Mucosa of stomach (tissue), 1 donor: Measurements from ENCODE around the gene ATP6V0E1.
"Not testable (repeated sequence)": the region's sequence is repeated elsewhere in the genome, so short reads cannot be mapped to it uniquely, and the experiment has no call there.

Experiments
- H3K27me3 ChIP-seq: one replicate; pipeline ENCODE4 v1.7.0; 2013; ENCODE audit warnings: mild to moderate bottlenecking, low read length; ENCODE audit not compliant: control insufficient read depth, insufficient read depth
- H3K36me3 ChIP-seq: one replicate; pipeline ENCODE4 v1.7.0; 2013; ENCODE audit warnings: low read length; ENCODE audit not compliant: control insufficient read depth, insufficient read depth
- H3K4me1 ChIP-seq: one replicate; pipeline ENCODE4 v1.7.0; 2013; ENCODE audit warnings: mild to moderate bottlenecking, low read length; ENCODE audit not compliant: control insufficient read depth, insufficient read depth
- H3K4me3 ChIP-seq: one replicate; pipeline ENCODE4 v1.7.0; 2013; ENCODE audit warnings: low read length
- H3K9ac ChIP-seq: one replicate; pipeline ENCODE4 v1.7.0; 2013; ENCODE audit warnings: mild to moderate bottlenecking, low read length, moderate library complexity
- H3K9me3 ChIP-seq: one replicate; pipeline ENCODE4 v1.7.0; 2013; ENCODE audit warnings: mild to moderate bottlenecking, low read length, moderate library complexity; ENCODE audit not compliant: control insufficient read depth
- donor health status: Pancreatic carcinoma.

Gene ATP6V0E1

GRCh38 chr5:173014671-173015070 lies 31.1 kb downstream of the ATP6V0E1 start:
- Histone ChIP-seq H3K27me3 (no peaks in the 10 kb centered on the region), H3K9ac (no peak overlapping the region), H3K4me3 (no peak overlapping the region), H3K36me3 (no peaks in the 10 kb centered on the region), H3K9me3 (no peaks in the 10 kb centered on the region), H3K4me1 (peaks cover 18% of the 10 kb centered on the region)

- Histone ChIP-seq H3K4me3 (no peak overlapping the region), H3K9me3 (no peaks in the 10 kb centered on the region), H3K27me3 (no peaks in the 10 kb centered on the region), H3K36me3 (no peaks in the 10 kb centered on the region), H3K9ac (no peak overlapping the region), H3K4me1 (peaks cover 18% of the 10 kb centered on the region)
Observed at GRCh38 chr5:173015192-173015591, 31.6 kb downstream of the ATP6V0E1 start.

GRCh38 chr5:173015598-173016455 lies 32.3 kb downstream of the ATP6V0E1 start:
- Histone ChIP-seq H3K9me3 (no peaks in the 10 kb centered on the region), H3K9ac (no peak overlapping the region), H3K4me1 (peaks cover 18% of the 10 kb centered on the region), H3K36me3 (no peaks in the 10 kb centered on the region), H3K27me3 (no peaks in the 10 kb centered on the region), H3K4me3 (no peak overlapping the region)

GRCh38 chr5:173016598-173017046 lies 33.1 kb downstream of the ATP6V0E1 start:
- H3K9ac ChIP-seq: no peak overlapping the region
- H3K4me1 ChIP-seq: peaks cover 18% of the 10 kb centered on the region
- no peaks in the 10 kb centered on the region for H3K36me3 ChIP-seq
- H3K4me3 ChIP-seq: no peak overlapping the region
- H3K27me3 ChIP-seq: no peaks in the 10 kb centered on the region
- H3K9me3 ChIP-seq: no peaks in the 10 kb centered on the region

- H3K36me3 ChIP-seq, H3K27me3 ChIP-seq, H3K9ac ChIP-seq, H3K9me3 ChIP-seq, H3K4me3 ChIP-seq: not testable (repeated sequence)
- peaks cover 18% of the 10 kb centered on the region for H3K4me1 ChIP-seq
Observed at GRCh38 chr5:173017087-173017486, 33.5 kb downstream of the ATP6V0E1 start.

GRCh38 chr5:173018358-173018757 lies 34.8 kb downstream of the ATP6V0E1 start:
- no peaks in the 10 kb centered on the region for H3K36me3 ChIP-seq
- no peaks in the 10 kb centered on the region for H3K9me3 ChIP-seq
- no peaks in the 10 kb centered on the region for H3K27me3 ChIP-seq
- no peak overlapping the region for H3K4me3 ChIP-seq
- no peak overlapping the region for H3K9ac ChIP-seq
- peaks cover 18% of the 10 kb centered on the region for H3K4me1 ChIP-seq

GRCh38 chr5:173020154-173020581 lies 36.6 kb downstream of the ATP6V0E1 start:
- Histone ChIP-seq H3K4me3 (no peak overlapping the region), H3K36me3 (no peaks in the 10 kb centered on the region), H3K9ac (no peak overlapping the region), H3K4me1 (peaks cover 16% of the 10 kb centered on the region), H3K9me3 (no peaks in the 10 kb centered on the region), H3K27me3 (no peaks in the 10 kb centered on the region)

- H3K9ac ChIP-seq: no peak overlapping the region
- no peaks in the 10 kb centered on the region for H3K36me3 ChIP-seq
- no peaks in the 10 kb centered on the region for H3K27me3 ChIP-seq
- H3K4me3 ChIP-seq: no peak overlapping the region
- no peaks in the 10 kb centered on the region for H3K9me3 ChIP-seq
- peaks cover 11% of the 10 kb centered on the region for H3K4me1 ChIP-seq
Observed at GRCh38 chr5:173020643-173021042, 37.1 kb downstream of the ATP6V0E1 start.

- no peaks in the 10 kb centered on the region for H3K9me3 ChIP-seq
- no peaks in the 10 kb centered on the region for H3K36me3 ChIP-seq
- no peak overlapping the region for H3K4me3 ChIP-seq
- H3K9ac ChIP-seq: no peak overlapping the region
- H3K27me3 ChIP-seq: no peaks in the 10 kb centered on the region
- H3K4me1 ChIP-seq: peaks cover 22% of the 10 kb centered on the region
Observed at GRCh38 chr5:173025651-173026050, 42.1 kb downstream of the ATP6V0E1 start.

GRCh38 chr5:173027905-173028304 lies 44.3 kb downstream of the ATP6V0E1 start:
- no peaks in the 10 kb centered on the region for H3K9me3 ChIP-seq
- H3K36me3 ChIP-seq: no peaks in the 10 kb centered on the region
- no peak overlapping the region for H3K9ac ChIP-seq
- no peaks in the 10 kb centered on the region for H3K27me3 ChIP-seq
- H3K4me3 ChIP-seq: no peak overlapping the region
- peaks cover 22% of the 10 kb centered on the region for H3K4me1 ChIP-seq

GRCh38 chr5:173028811-173029327 lies 45.3 kb downstream of the ATP6V0E1 start:
- no peak overlapping the region for H3K9ac ChIP-seq

GRCh38 chr5:173029499-173029921 lies 45.9 kb downstream of the ATP6V0E1 start:
- no peak overlapping the region for H3K4me3 ChIP-seq
- H3K4me1 ChIP-seq: peaks cover 22% of the 10 kb centered on the region
- no peak overlapping the region for H3K9ac ChIP-seq
- no peaks in the 10 kb centered on the region for H3K27me3 ChIP-seq
- H3K9me3 ChIP-seq: no peaks in the 10 kb centered on the region
- no peaks in the 10 kb centered on the region for H3K36me3 ChIP-seq

More at GRCh38 chr5:173028811-173029327, 45.3 kb downstream of the ATP6V0E1 start:
- H3K4me1 ChIP-seq: peaks cover 22% of the 10 kb centered on the region
- no peaks in the 10 kb centered on the region for H3K9me3 ChIP-seq
- H3K36me3 ChIP-seq: no peaks in the 10 kb centered on the region
- no peaks in the 10 kb centered on the region for H3K27me3 ChIP-seq
- H3K4me3 ChIP-seq: no peak overlapping the region
